ENCODE data around the gene CCDC83. TPM values are rescaled to one million over a fixed set of nuclear protein-coding genes. Genes with fewer than 3 reads are reported as not detected.

Gene CCDC83
- total RNA-seq, 1 experiment from 2014 or later, result not detected

GRCh38 chr11:85866137-85866827, 11.1 kb downstream of the CCDC83 start:
- no peak overlapping the region for H3K9ac ChIP-seq (ENCODE audit: extremely low read depth, insufficient read length, low read length)
- no peak overlapping the region for H2AFZ ChIP-seq (ENCODE audit: low read length)
- Mint-ChIP-seq H3K27me3 (ENCODE audit: low read depth) (no peaks in the 10 kb centered on the region), H3K27ac (no peak overlapping the region; a peak in 1 of 7 replicates), H3K4me1 (no peaks in the 10 kb centered on the region), H3K9me3 (no peaks in the 10 kb centered on the region), H3K36me3 (ENCODE audit: insufficient read depth in 1 of 3, low read depth in 3 of 3) (no peaks in the 10 kb centered on the region), H3K4me3 (no peak overlapping the region)
- H3K4me2 ChIP-seq (ENCODE audit: insufficient read depth, insufficient read length, low read length), result no peak overlapping the region
- no peak for DNase-seq
- no peaks in the 10 kb centered on the region for H4K20me1 ChIP-seq (ENCODE audit: control insufficient read depth, insufficient read depth, insufficient read length)
- H3K4me1 ChIP-seq (ENCODE audit: insufficient read depth, low read length), result no peaks in the 10 kb centered on the region
- no peak overlapping the region for H2AK5ac ChIP-seq (ENCODE audit: insufficient read length, low read length)
- H3K79me1 ChIP-seq (ENCODE audit: insufficient read depth, low read depth, low read length, poor library complexity, severe bottlenecking), result no peaks in the 10 kb centered on the region
- H3K4ac ChIP-seq (ENCODE audit: low read depth, low read length), result no peak overlapping the region
- H3K27ac ChIP-seq (ENCODE audit: insufficient read length, low read depth, low read length), result no peak overlapping the region
- no peaks in the 10 kb centered on the region for H3K27me3 ChIP-seq (ENCODE audit: insufficient read depth, low read length)
- no peak overlapping the region for H4K5ac ChIP-seq (ENCODE audit: insufficient read length, low read depth, low read length)
- H2BK15ac ChIP-seq (ENCODE audit: low read depth, low read length), result no peak overlapping the region
- no peak overlapping the region for H2BK5ac ChIP-seq (ENCODE audit: insufficient read length, low read length)
- H4K91ac ChIP-seq (ENCODE audit: insufficient read length, low read depth, low read length), result no peak overlapping the region
- no peak overlapping the region for H2BK120ac ChIP-seq (ENCODE audit: low read depth, low read length, poor library complexity, severe bottlenecking)
- no peak overlapping the region for H3K23ac ChIP-seq (ENCODE audit: insufficient read length, low read depth, low read length)
- no peaks in the 10 kb centered on the region for H3K23me2 ChIP-seq (ENCODE audit: insufficient read length, low read depth, low read length, poor library complexity, severe bottlenecking)
- no peak overlapping the region for H3T11ph ChIP-seq (ENCODE audit: low read length)
- no peak overlapping the region for H3K14ac ChIP-seq (ENCODE audit: insufficient read depth, low read length)
- WGBS (ENCODE audit: extremely low coverage, insufficient read length, low lambda C conversion rate), result no CpG with 5 or more reads among the region's 1 CpG
- no peak overlapping the region for H2BK12ac ChIP-seq (ENCODE audit: insufficient read length, low read depth, low read length)
- no peak overlapping the region for H2BK20ac ChIP-seq (ENCODE audit: low read depth, low read length, poor library complexity, severe bottlenecking)
- H3K18ac ChIP-seq (ENCODE audit: insufficient read length, low read depth, low read length), result no peak overlapping the region
- no peak overlapping the region for H4K8ac ChIP-seq (replicated peaks; ENCODE audit: insufficient read length, low read depth, low read length)
- TF ChIP-seq CTCF (conservative IDR thresholded peaks at IDR 0.05), result no peak
- H3K79me2 ChIP-seq (ENCODE audit: insufficient read depth, low read length), result no peaks in the 10 kb centered on the region
- no peak overlapping the region for H3K56ac ChIP-seq (ENCODE audit: insufficient read length, low read depth, low read length)
- H3K9me3 ChIP-seq (ENCODE audit: control insufficient read depth, low read depth, low read length), result no peaks in the 10 kb centered on the region

Data from H9 (cell line).